ENCODE results near the gene PKMYT1. TPM values are rescaled to one million over a fixed set of nuclear protein-coding genes. Genes with fewer than 3 reads are reported as not detected.

PKMYT1 gene
- total RNA-seq, 1 donor from 2014 or later, result 6.1 TPM

GRCh38 chr16:2967721-2968161 is 12.5 kb downstream of the PKMYT1 start:
- Histone ChIP-seq H3K36me3 (ENCODE audit: control insufficient read depth, insufficient read depth, low read length) (no peaks in the 10 kb centered on the region), H3K27me3 (ENCODE audit: control insufficient read depth, insufficient read depth, low read length) (peaks cover 46% of the 10 kb centered on the region), H3K4me3 (ENCODE audit: low read depth, low read length) (no peak overlapping the region)
- no peak for DNase-seq (ENCODE audit: low read depth)
- TF ChIP-seq, protein P1, sequence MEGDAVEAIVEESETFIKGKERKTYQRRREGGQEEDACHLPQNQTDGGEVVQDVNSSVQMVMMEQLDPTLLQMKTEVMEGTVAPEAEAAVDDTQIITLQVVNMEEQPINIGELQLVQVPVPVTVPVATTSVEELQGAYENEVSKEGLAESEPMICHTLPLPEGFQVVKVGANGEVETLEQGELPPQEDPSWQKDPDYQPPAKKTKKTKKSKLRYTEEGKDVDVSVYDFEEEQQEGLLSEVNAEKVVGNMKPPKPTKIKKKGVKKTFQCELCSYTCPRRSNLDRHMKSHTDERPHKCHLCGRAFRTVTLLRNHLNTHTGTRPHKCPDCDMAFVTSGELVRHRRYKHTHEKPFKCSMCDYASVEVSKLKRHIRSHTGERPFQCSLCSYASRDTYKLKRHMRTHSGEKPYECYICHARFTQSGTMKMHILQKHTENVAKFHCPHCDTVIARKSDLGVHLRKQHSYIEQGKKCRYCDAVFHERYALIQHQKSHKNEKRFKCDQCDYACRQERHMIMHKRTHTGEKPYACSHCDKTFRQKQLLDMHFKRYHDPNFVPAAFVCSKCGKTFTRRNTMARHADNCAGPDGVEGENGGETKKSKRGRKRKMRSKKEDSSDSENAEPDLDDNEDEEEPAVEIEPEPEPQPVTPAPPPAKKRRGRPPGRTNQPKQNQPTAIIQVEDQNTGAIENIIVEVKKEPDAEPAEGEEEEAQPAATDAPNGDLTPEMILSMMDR (IDR thresholded peaks at IDR 0.05; ENCODE audit: insufficient read depth, low read length, poor library complexity, severe bottlenecking), result no peak

- H3K27me3 ChIP-seq (ENCODE audit: control insufficient read depth, insufficient read depth, low read length), result peaks cover 50% of the 10 kb centered on the region
- TF ChIP-seq, protein P1 (IDR thresholded peaks at IDR 0.05; ENCODE audit: insufficient read depth, low read length, poor library complexity, severe bottlenecking), result no peak
- H3K4me3 ChIP-seq (ENCODE audit: low read depth, low read length), result no peak overlapping the region
Observed at GRCh38 chr16:2967211-2967631, 13.0 kb downstream of the PKMYT1 start.

GRCh38 chr16:2966808-2967191 is 13.4 kb downstream of the PKMYT1 start:
- TF ChIP-seq, protein P1 (IDR thresholded peaks at IDR 0.05; ENCODE audit: insufficient read depth, low read length, poor library complexity, severe bottlenecking), result no peak
- H3K36me3 ChIP-seq (ENCODE audit: control insufficient read depth, insufficient read depth, low read length), result no peaks in the 10 kb centered on the region
- peaks cover 50% of the 10 kb centered on the region for H3K27me3 ChIP-seq (ENCODE audit: control insufficient read depth, insufficient read depth, low read length)
- no peak for DNase-seq (ENCODE audit: low read depth)
- H3K4me3 ChIP-seq (ENCODE audit: low read depth, low read length), result no peak overlapping the region

More at GRCh38 chr16:2967211-2967631, 13.0 kb downstream of the PKMYT1 start:
- no peak for DNase-seq (ENCODE audit: low read depth)
- no peaks in the 10 kb centered on the region for H3K36me3 ChIP-seq (ENCODE audit: control insufficient read depth, insufficient read depth, low read length)

- H3K36me3 ChIP-seq (ENCODE audit: control insufficient read depth, insufficient read depth, low read length), result no peaks in the 10 kb centered on the region
- TF ChIP-seq, protein P1 (IDR thresholded peaks at IDR 0.05; ENCODE audit: insufficient read depth, low read length, poor library complexity, severe bottlenecking), result no peak
Observed at GRCh38 chr16:2966043-2966807, 14.0 kb downstream of the PKMYT1 start.

DNA sequence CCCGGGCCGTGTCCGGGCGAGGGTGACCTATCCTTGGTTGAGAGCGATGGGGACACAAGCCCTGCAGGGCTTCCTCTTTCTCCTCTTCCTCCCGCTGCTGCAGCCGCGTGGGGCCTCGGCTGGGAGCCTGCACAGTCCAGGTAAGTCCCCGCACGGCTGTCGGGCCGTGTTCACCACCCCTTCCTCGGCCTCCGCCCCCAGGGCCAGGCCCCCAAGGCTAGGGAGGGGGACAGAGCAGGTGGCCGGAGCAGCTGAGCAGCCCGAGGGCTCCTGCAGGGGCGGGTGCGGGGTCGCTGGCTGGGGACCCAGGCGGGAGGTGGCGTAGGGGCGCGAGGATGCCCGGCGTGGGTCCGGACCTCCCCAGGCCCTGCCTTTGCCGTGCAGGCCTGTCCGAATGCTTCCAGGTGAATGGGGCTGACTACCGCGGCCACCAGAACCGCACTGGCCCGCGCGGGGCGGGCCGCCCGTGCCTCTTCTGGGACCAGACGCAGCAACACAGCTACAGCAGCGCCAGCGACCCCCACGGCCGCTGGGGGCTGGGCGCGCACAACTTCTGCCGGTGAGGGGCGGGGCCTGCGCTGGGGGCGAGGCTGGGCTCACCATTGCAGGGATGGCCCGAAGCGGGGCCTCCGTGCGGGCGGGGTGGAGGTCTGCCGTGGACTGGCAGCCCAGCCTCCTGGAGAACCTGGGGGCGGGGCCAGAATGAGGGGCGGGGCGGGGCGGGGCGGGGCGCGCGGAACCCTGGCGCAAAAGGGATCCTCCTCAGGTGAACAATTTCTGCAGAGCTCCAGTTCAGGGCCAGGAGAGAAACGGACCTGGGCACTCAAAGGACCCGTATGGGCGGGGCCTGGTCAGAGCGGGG is 15.5 kb downstream of the PKMYT1 start:
- Histone ChIP-seq H3K36me3 (ENCODE audit: control insufficient read depth, insufficient read depth, low read length) (no peaks in the 10 kb centered on the region), H3K4me3 (ENCODE audit: low read depth, low read length) (peak overlapping the region; percentile 30), H3K27me3 (ENCODE audit: control insufficient read depth, insufficient read depth, low read length) (peaks cover 50% of the 10 kb centered on the region)
- TF ChIP-seq, protein P1 (IDR thresholded peaks at IDR 0.05; ENCODE audit: insufficient read depth, low read length, poor library complexity, severe bottlenecking), result no peak
- no peak for DNase-seq (ENCODE audit: low read depth)

More at GRCh38 chr16:2966043-2966807, 14.0 kb downstream of the PKMYT1 start:
- H3K27me3 ChIP-seq (ENCODE audit: control insufficient read depth, insufficient read depth, low read length), result peaks cover 50% of the 10 kb centered on the region
- no peak overlapping the region for H3K4me3 ChIP-seq (ENCODE audit: low read depth, low read length)
- DNase-seq (ENCODE audit: low read depth), result no peak
